ENCODE results near the gene GRB10.

Gene GRB10

GRCh38 chr7:50718311-50718710 is 64.4 kb downstream of the GRB10 start:
- DNase-seq = no peak

GRCh38 chr7:50717181-50717580 is 65.5 kb downstream of the GRB10 start:
- no peak for DNase-seq

GRCh38 chr7:50714857-50715256 is 67.8 kb downstream of the GRB10 start:
- DNase-seq = no peak

GRCh38 chr7:50713123-50713965 is 69.4 kb downstream of the GRB10 start:
- no peak for DNase-seq

- no peak for DNase-seq
Observed at GRCh38 chr7:50712252-50713122, 70.2 kb downstream of the GRB10 start.

- DNase-seq = no peak
Observed at GRCh38 chr7:50711271-50712175, 71.2 kb downstream of the GRB10 start.

- no peak for DNase-seq
Observed at GRCh38 chr7:50710441-50711154, 72.1 kb downstream of the GRB10 start.

- DNase-seq = no peak
Observed at GRCh38 chr7:50709151-50709550, 73.5 kb downstream of the GRB10 start.

GRCh38 chr7:50707236-50708006 is 75.3 kb downstream of the GRB10 start:
- DNase-seq = no peak

- no peak for DNase-seq
Observed at GRCh38 chr7:50706469-50706937, 76.2 kb downstream of the GRB10 start.

GRCh38 chr7:50704844-50705243 is 77.9 kb downstream of the GRB10 start:
- DNase-seq = no peak

- no peak for DNase-seq
Observed at GRCh38 chr7:50703654-50704053, 79.0 kb downstream of the GRB10 start.

GRCh38 chr7:50699143-50699542 is 83.6 kb downstream of the GRB10 start:
- no peak for DNase-seq

- no peak for DNase-seq
Observed at GRCh38 chr7:50697748-50698147, 84.9 kb downstream of the GRB10 start.

GRCh38 chr7:50696810-50697582 is 85.7 kb downstream of the GRB10 start:
- no peak for DNase-seq

GRCh38 chr7:50695026-50695425 is 87.7 kb downstream of the GRB10 start:
- no peak for DNase-seq

- DNase-seq = no peak
Observed at GRCh38 chr7:50693455-50694130, 89.1 kb downstream of the GRB10 start.

- no peak for DNase-seq
Observed at GRCh38 chr7:50690541-50691011, 92.1 kb downstream of the GRB10 start.

GRCh38 chr7:50688226-50688590 is 94.5 kb downstream of the GRB10 start:
- no peak for DNase-seq

All from NCI-H2171 treated with DMSO at 0.1 percent for 48 hours (cell line).